Endometrial microvascular endothelial cells (primary cell): ENCODE measurements around the gene MX2. TPM values are rescaled to one million over a fixed set of nuclear protein-coding genes. Genes with fewer than 3 reads are reported as not detected.

Source experiments
- in situ Hi-C: cut with HindIII; loops from 2 replicates; pipeline ENCODE4 v1.10.0; 2017; ENCODE audit warnings: low sequenced_read_pairs, low pct_unique_long_range_greater_than_20kb; ENCODE audit errors: inconsistent ontology term
- total RNA-seq: library from RNA; depleted of rRNA; stranded (reverse); fragments of >200 nt; gene quantifications from one replicate; pipeline ENCODE4 v1.2.3, GENCODE V29; 2015; ENCODE audit errors: inconsistent ontology term

MX2 gene
- total RNA-seq, 1 donor from 2014 or later = 5.2 TPM

DNA sequence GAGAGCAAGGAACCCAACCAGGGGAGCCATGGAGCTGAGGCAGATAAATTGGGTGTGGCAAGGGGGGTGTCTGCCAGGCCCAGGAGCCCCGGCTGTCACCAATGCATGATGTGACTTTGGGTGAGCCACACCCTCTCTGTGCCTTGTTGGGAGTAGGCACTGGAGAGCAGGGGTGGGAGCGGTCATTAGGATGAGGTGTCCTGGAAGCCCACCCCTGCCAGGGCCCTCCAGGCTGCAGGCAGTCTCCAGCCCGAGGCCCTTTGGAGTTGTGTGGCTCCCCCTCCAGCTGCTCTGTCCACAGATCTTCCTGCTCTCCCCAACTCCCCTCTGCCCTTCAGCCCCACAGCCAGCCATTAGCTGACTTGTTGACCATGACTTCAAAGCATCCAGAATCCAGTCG lies 11.4 kb downstream of the MX2 start:
- in situ Hi-C loops = no loop called here

DNA sequence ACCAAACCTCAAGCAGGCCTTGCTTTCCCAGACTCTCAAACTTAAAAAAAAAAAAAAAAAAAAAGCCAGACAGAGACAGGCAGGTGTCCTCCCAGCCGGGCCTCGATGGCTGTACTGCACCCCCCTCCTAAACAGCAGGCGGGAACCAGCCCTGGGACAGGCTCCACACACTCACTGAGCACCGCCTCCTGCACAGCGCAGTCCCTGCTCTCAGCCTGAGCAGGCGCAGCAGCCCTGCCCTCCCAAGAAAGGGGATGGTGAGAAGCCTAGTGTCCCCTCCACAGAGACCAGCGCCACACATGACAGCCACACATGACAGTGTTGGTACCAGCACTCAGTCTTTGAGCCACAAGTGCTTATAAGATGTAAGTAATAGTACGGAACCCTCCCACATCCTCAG lies 11.9 kb downstream of the MX2 start:
- in situ Hi-C loops = no loop called here

DNA sequence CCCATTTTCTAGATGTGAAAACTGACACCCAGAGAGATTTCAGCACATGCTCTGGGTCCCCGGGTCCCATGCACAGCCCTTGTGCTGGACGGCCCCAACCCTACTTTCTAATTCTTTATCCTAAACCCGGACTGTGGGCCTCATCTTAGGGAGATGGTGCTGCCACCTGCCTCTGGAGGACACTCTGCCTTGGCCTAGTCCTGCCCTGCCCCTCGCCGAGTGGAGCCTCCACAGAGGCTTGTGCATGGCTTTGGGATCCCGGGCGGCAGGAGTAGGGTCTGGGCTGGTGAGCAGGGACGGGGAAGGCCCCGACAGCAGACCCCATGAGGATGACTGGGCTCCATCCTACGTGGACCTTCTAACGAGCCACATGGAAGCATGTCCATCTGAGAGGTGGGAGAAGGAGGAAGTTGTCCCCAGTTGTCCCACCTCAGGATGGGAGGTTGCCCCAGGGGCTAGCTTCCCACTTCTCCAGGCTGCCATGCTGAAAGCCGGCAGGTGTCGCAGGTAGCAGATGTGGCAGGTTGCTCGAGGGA lies 12.4 kb downstream of the MX2 start:
- in situ Hi-C loops = no loop called here

DNA sequence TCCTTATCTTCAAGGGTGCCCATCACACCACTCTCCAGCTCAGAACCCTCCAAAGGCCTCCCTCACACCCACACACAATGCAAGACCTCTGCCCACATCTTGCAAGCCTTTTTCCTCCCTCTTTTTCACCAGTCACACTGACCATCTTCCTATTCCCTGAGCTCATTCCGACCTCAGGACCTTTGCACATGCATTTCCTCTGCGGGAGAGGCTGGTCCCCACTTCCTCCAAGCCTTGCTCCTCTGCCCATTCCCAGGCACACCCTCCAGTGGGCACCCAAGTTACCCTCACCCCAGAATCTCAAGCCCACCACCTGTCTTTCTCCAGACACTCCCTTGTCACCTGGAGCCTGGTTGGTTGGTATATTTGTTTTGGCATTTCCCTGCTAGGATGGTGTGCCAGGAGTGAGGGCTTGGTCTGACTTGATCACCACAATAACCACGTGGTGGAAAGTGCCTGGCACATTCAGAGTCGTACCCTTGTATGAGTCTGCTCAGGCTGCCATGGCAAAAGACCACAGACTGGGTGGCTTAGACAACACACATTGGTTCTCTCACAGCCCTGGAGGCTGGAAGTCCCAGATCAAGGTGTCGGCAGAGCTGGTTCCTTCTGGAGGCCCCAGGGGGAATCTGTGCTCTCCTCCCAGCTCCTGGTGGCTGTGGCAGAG lies 13.2 kb downstream of the MX2 start:
- in situ Hi-C loops = no loop called here

DNA sequence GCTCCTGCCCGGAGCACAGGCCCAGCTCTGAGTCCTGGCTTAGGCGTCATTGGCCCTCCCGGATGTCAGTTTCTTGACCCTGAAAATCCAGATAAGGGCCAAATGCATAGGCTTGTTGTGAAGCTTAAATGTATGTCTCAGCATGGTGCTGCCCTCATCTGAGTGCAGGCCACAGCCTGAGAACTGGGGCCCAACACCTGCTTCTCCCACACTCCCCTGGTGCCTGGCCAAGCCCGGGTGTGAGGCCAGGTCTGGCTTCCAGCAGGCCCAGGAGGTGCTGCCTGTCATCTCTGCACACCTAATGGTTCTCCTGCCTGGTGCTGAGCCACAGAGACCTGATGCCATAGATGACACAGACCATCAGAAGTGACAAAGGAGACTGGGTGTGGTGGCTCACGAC lies 14.0 kb downstream of the MX2 start:
- in situ Hi-C loops = no loop called here

DNA sequence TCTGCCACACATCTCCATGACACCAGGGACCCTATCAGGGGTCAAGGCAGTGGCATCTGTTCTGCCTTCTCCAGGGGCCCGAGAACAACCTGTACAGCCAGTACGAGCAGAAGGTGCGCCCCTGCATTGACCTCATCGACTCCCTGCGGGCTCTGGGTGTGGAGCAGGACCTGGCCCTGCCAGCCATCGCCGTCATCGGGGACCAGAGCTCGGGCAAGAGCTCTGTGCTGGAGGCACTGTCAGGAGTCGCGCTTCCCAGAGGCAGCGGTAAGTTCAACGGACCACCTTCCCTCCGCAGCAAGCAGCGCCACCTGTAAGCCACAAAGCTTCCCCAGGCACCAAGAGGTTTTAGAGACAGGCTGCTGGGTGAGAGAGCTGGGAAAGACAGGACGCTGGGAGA lies 15.9 kb downstream of the MX2 start:
- in situ Hi-C loops = no loop called here

DNA sequence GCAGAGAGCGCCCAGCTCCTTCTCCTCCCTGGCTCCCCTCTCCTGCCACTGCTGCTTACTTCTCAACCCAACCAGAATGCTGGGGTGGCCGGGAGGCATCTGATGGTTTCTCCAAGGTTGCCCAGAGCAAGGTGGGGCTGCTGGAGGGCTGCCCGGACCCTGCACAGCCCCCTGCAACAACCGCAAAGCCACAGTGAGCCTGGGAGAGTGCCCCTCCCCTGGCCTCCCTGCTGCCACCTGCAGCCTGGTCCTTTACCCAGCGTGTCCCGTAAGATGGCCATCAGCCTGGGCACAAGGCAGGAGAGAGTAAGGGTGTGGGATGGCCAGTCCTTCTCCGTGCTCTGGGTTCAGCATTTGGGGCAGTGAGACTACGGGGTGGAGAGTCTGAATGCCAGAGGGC lies 17.0 kb downstream of the MX2 start:
- in situ Hi-C loops = no loop called here

DNA sequence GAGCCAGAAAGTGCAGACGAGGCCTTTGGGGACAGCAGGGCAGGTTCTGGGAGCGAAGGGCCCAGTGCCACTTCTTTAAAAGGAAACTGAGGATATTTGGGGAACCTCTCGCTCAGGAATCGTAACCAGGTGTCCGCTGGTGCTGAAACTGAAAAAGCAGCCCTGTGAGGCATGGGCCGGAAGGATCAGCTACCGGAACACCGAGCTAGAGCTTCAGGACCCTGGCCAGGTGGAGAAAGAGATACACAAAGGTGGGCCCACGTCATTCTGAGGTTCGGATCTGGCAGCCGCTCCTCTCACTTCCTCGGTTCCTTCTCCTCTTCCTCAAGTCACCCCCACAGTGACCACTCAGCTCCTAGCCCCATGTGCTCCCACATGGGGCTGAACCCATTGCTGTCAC lies 18.1 kb downstream of the MX2 start:
- in situ Hi-C loops = no loop called here

DNA sequence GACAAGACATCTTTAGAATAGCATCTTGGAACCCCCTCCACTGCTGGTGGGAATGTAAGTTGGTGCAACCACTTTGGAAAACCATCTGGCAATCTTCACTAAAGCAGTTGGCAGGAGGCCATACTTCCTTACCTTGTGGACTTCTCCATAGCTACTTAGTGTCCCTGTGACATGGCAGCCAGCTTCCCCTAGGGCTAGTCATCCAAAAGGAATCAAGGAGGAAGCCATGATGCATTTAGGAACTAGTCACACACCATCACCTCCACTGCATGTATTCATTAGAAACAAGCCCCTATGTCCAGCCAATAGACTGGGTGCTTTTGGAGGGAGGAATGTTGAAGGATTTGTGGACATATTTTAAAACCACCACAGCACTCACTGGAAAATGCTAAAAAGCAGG lies 19.9 kb downstream of the MX2 start:
- in situ Hi-C loops = no loop called here

DNA sequence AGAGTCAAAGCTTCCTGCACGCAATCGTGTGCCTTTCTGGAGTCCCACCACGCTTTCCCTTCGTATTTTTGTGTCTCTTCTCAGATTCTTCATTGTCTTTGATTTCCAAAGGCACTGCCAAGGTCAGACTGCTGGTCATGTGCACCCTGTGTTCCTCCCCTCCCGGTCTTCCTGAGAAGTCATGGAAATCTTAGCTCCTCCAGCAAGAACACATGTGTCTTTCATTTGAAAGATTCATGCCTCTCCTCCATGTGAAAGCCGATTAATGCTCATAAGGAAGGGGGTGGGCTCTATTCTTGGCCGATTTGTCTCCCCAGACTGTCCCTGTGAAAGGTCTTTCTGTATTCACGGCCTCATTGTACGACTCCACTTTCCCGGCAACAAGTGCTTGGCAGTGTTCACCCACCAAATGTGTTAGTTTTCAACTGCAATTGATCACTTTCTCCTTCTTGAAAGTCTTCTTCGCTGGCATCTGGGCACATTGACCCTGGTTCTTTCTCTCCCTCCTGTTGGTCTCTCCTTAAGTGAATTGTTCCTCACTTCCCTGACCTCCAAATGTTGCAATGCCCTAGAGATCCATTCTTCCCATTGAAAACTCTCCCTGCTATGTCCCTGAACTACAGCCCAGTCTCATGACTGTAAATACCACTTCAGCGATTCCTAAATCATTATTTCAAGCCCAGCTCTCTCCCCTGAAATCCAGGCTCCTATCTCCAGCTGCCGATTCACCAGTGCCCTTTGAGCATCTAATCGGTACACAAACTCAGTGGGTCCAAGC lies 25.4 kb downstream of the MX2 start:
- in situ Hi-C loops = no loop called here

DNA sequence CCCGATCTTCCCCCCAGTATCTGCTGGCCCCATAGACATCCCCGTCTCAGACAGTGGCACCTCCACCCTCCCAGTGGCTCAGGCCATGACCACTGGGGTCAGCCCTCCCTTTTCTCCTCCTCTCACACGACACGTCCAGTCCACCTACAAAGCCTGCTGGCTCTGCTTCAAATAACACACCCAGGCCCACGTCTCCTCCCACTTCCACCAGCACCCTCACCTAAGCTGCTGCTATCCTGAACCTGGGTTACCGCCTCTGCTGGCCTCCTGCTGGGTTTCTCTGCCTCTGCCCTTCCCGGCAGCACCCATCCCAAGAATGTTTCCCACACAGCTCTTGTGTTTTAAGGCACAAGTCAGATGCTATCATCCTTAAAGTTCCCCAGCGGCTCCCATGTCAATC lies 26.0 kb downstream of the MX2 start:
- in situ Hi-C loops = no loop called here

DNA sequence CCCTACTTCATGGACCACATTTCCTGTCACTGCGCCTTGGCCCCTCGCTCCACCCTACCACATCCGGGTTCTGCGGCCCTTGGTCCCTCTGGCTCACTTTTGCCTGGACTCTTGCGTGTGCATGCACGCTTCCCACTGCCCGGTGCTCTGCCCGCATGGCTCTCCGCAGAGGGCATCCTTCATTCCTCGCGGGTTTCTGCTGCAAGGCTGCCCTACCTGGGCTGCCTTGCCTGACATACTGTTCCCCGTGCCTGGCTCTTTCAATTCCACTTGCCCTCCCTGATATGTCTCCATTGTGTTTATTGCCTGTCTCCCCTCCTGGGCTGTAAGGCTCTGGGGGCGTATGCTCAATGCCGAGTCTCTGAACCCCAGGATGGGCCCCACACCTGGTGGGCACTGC lies 26.4 kb downstream of the MX2 start:
- in situ Hi-C loops = no loop called here

DNA sequence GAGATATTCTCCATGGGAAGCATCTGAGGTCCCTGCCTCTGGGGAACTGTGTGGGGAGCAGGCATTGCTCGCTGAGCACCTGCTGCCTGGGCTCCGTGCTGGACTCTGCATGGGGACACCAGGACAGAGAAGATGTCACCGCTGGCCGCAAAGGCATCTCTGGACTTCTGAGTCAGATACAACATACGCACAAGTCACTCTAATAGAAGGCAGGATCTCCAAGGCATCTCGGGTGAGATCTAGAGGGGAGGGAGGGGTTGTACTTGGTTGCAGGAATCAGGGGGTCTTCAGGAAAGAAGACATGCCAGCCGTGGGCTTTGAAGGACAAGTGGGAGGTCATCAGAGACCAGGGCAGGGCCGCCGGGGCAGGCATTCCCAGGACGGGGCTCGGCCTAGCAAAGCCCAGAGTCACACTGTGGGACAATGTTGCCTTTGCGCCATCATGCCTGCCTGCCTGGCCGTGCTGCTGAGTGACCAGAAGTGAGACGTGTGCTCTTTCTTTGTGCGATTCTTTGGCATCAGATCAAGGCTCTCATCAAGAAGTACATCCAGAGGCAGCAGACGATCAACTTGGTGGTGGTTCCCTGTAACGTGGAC lies 28.3 kb downstream of the MX2 start:
- in situ Hi-C loops = no loop called here

DNA sequence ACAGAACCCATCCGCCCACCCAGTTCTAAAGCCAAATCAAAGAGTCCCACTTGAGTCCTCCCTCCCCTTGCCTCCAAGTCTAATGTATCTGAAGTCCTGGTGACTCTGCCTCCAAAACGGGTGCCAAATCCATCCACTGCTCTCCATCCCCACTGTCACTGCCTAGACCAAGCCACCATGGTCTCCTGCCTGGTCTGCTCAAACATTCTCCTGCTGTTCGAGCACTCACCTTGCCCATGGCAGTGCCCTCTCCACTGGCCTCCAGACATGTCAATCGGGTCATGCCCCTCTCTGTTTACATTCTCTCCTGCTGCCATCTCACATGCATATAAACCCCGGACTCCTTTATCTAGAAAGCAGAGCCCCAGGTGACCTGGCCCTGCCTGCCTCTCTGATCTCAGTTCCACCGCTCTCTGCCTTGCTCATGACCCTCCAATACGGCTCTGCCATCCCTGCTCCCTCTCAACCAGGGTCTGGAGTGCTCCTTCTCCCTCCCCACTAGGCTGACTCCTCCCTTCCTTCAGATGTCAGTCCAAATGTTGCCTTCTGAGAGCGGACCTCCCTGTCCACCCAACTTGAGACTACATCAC lies 32.1 kb downstream of the MX2 start:
- in situ Hi-C loops = no loop called here

DNA sequence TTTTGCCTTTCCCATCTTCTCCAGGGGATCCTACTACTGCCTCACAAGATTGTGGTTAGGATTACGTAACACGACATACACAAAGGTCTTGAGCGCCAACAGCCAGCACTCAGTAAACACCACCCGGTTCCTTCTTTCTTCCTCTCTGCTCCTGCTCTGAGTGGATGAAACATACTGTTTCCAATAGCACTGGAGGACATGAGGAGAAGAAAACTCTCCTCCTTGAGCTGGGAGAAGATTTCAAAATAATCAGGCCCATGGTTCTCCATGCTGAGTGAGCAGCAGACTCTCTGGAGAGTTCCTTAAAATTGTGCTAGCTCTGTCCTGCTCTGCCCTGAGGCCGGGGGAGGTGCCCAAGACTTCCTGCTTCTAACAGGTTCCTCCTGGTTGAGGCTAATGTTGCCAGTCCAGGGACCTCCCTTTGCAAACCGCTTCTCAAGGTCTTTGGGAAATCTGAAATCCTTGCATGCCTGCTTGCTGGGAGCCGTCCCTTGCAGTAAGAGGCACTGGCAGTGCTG lies 34.8 kb downstream of the MX2 start:
- in situ Hi-C loops = no loop called here

DNA sequence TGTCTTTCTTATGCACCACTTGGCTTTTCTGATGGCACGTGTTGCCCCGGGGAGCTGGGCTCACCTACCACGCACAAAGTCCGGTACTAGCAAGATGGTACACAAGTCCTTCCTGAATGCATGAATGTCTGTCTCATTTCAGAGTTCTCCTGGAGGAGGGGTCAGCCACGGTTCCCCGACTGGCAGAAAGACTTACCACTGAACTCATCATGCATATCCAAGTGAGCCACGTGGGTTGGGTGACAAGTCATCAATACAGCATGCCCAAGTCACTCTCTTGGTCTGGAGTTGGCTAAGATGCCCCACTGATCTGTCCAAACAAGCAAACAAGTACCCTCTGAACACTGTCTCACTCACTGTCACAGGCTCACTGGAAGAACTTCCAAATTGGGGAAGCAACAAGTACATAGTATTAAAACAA lies 35.7 kb downstream of the MX2 start:
- in situ Hi-C loops = no loop called here

DNA sequence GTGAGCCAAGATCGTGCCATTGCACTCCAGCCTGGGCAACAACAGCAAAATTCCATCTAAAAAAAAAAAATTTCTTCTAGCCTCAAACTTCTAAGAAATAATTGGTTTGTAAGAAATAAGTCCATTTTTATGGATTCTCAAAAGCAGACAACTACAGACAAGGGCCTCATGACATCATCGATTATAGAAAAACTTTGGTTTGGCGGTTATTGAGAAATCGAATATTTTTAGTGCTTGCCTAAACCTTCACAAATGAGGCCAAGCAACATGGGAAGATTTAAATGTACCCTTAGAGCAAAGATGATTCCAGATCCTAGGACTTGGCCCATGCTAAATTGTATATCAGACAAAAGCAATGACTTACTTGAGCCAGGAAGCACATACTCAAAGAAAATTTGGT lies 36.4 kb downstream of the MX2 start:
- in situ Hi-C loops = no loop called here

DNA sequence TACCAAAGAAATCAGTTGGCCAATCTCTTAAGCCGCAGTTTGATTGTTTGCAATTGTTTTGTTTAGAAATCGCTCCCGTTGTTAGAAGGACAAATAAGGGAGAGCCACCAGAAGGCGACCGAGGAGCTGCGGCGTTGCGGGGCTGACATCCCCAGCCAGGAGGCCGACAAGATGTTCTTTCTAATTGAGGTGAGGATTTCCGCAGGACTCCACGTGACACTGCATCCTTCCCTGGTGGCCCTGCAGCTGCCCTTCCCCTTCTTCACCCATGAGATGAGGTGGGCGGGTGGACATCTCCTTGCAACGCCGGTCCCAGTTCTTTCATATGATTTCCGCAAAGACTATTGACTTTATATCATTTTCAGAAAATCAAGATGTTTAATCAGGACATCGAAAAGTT lies 37.0 kb downstream of the MX2 start:
- in situ Hi-C loops = no loop called here

DNA sequence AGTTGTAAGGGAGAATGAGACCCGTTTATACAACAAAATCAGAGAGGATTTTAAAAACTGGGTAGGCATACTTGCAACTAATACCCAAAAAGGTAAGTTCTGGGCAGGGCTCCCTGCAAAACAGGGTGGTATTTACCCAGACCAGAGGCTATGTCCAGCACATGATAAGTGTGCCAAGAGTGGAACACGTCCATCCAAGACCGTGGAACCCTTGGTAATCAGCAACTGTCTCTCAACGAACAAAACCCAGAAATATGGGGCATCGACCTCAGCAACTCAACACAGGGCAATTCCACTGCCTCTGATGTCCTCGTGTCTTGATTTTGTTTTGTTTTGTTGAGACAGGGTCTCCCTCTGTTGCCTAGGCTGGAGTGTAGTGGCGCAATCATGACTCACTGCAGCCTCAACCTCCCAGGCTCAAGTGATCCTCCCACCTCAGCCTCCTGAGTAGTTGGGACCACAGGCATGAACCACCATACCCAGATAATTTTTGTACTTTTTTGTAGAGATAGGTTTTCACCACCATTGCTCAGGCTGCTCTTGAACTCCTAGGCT lies 37.5 kb downstream of the MX2 start:
- in situ Hi-C loops = no loop called here
